Caco-2 (cell line): ENCODE measurements around the gene PNLIPRP2. TPM values are rescaled to one million over a fixed set of nuclear protein-coding genes. Genes with fewer than 3 reads are reported as not detected.

Experiments
- BruUV-seq: library from RNA; stranded (reverse); fragments of 400-500 nt; replicated peaks from 2 replicates; lab custom pipeline; 2021; lab: Mats Ljungman, UMichigan
- CTCF ChIA-PET: fragments of 300-600 bp; sonication (Branson Sonifier 250); formaldehyde crosslinking; loops from one replicate; lab custom pipeline; 2022; ENCODE audit warnings: antibody characterized with exemption; lab: Charles Lee
- POLR2A ChIA-PET: fragments of 300-600 bp; sonication (Branson Sonifier 250); formaldehyde crosslinking; loops from one replicate; lab custom pipeline; 2022; ENCODE audit warnings: antibody characterized with exemption; lab: Charles Lee
- DNase-seq, 2 experiments: peaks; one replicate each; pipeline versions ENCODE4 v3.0.0 to v3.0.0-alpha.2; 2020 to 2022
- H3K27me3 ChIP-seq: replicated peaks from 2 replicates; pipeline ENCODE4 v1.6.0; 2011; ENCODE audit warnings: low read length; ENCODE audit not compliant: control insufficient read depth, insufficient read depth
- H3K36me3 ChIP-seq: 2 replicates; pipeline ENCODE4 v1.5.1; 2011; ENCODE audit warnings: low read length; ENCODE audit not compliant: control insufficient read depth, insufficient read depth
- H3K4me1 ChIP-seq: fragments of 250-450 bp; sonication (Bioruptor Pico); 2 replicates; pipeline ENCODE4 v1.5.1; 2020; ENCODE audit warnings: mild to moderate bottlenecking
- H3K4me3 ChIP-seq: 2 replicates; pipeline ENCODE4 v1.5.1; 2011; ENCODE audit warnings: low read depth, mild to moderate bottlenecking, control low read depth, low read length
- H3K9me3 ChIP-seq: fragments of 250-450 bp; sonication (Bioruptor Pico); 2 replicates; pipeline ENCODE4 v1.5.1; 2020; ENCODE audit warnings: mild to moderate bottlenecking, moderate library complexity
- H3K27ac Mint-ChIP-seq: one replicate; pipeline ENCODE4 v1.8.0; 2022; ENCODE audit warnings: mixed read lengths; ENCODE audit not compliant: unreplicated experiment
- H3K27me3 Mint-ChIP-seq: one replicate; pipeline ENCODE4 v1.8.0; 2022; ENCODE audit warnings: mixed read lengths; ENCODE audit not compliant: insufficient read depth, unreplicated experiment
- H3K36me3 Mint-ChIP-seq: one replicate; pipeline ENCODE4 v1.8.0; 2022; ENCODE audit warnings: mild to moderate bottlenecking, mixed read lengths; ENCODE audit not compliant: insufficient read depth, unreplicated experiment
- H3K4me1 Mint-ChIP-seq: one replicate; pipeline ENCODE4 v1.8.0; 2022; ENCODE audit warnings: low read depth, mixed read lengths; ENCODE audit not compliant: unreplicated experiment
- H3K4me3 Mint-ChIP-seq: one replicate; pipeline ENCODE4 v1.8.0; 2022; ENCODE audit warnings: mild to moderate bottlenecking, moderate library complexity, mixed read lengths; ENCODE audit not compliant: unreplicated experiment
- H3K9me3 Mint-ChIP-seq: one replicate; pipeline ENCODE4 v1.8.0; 2022; ENCODE audit warnings: mixed read lengths; ENCODE audit not compliant: unreplicated experiment
- CTCF ChIP-seq, 2 experiments: fragments of 200-600 bp in 1 of 2; IDR thresholded peaks; 1 replicate in 1 of 2; 2 replicates in 1 of 2; pipeline versions ENCODE4 v1.5.1 to v1.8.0; 2011 to 2022; ENCODE audit warnings: antibody characterized with exemption in 1 of 2, control low read depth in 1 of 2, inconsistent platforms in 1 of 2, low read depth in 1 of 2, low read length in 1 of 2, mild to moderate bottlenecking in 1 of 2, moderate library complexity in 1 of 2; ENCODE audit not compliant: insufficient read depth in 1 of 2, severe bottlenecking in 1 of 2, unreplicated experiment in 1 of 2
- intact Hi-C: fragments of 100-400 bp; cut with micrococcal nuclease; formaldehyde crosslinking; loops from one replicate; pipeline ENCODE4 v1.10.0; 2022; ENCODE audit not compliant: unreplicated experiment
- total RNA-seq: library from RNA; stranded (reverse); gene quantifications from 2 replicates; pipeline ENCODE4 v1.2.3, GENCODE V29; 2022

Gene PNLIPRP2
- total RNA-seq, 1 experiment from 2014 or later, result 1.00 TPM

DNA sequence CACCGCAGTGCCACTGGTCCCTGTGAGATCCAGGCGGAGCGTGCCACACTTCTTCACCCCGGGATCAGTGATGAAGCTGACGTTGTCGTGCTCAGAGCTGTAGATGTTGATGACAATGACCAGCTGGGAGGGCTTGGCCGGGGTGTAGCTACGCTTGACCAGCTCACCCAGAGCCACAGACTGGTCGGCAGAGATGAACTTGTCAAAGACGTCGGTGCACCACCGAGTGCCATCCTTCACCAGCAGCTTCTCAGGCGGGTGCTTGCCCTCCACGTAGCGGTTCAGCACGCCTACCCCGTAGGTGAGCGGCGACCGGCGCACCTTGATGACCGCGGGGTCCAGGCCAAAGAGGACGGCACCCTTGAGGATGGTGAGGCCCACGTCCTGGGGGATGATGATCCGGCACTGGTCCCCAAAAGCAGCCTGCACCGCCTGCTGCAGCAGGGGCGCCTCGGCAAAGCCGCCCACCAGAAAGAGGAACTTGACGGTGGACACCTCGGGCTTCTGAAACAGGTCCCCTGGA is 54.2 kb downstream of the PNLIPRP2 start:
- DNase-seq, result no peak
- Histone ChIP-seq H3K27me3 (no peaks in the 10 kb centered on the region), H3K4me1 (no peaks in the 10 kb centered on the region), H3K4me3 (no peak overlapping the region), H3K36me3 (no peaks in the 10 kb centered on the region), H3K9me3 (no peaks in the 10 kb centered on the region)
- ChIA-PET CTCF (interaction anchor here (0.8 kb wide), 1 partner anchor 493 kb away, joined by 3 read pairs; no protein-coding TSS in a partner anchor), POLR2A (no interaction called here)
- Mint-ChIP-seq H3K4me3 (no peak overlapping the region), H3K36me3 (no peaks in the 10 kb centered on the region), H3K4me1 (no peaks in the 10 kb centered on the region), H3K27me3 (no peaks in the 10 kb centered on the region), H3K27ac (no peak overlapping the region), H3K9me3 (no peaks in the 10 kb centered on the region)
- no peak for TF ChIP-seq CTCF (IDR thresholded peaks at IDR 0.05; ENCODE audit: insufficient read depth in 1 of 2, low read depth in 1 of 2, low read length in 1 of 2, severe bottlenecking in 1 of 2, unreplicated experiment in 1 of 2)
- intact Hi-C loops, result no loop called here
- BruUV-seq, result no TSS peak

DNA sequence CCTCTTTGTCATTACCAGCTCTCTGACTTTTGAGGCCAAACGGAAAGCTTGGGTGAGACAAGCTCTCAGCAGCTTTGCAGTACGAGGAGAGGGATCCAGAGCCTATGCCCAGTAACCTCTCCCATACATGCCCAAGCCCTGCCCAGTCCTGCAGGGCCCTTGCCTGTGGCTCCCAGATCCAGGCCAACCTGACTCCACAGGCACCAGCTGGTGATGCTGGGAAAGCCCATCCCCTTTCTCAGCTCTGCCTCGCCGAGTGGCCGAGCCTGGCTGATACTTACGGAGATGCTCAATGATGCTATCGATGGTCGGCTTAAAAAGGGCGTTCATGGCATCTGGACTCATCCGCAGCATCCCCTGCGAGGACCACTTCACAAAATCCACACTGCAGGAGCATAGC is 55.4 kb downstream of the PNLIPRP2 start:
- Mint-ChIP-seq H3K4me3 (no peak overlapping the region), H3K4me1 (no peaks in the 10 kb centered on the region), H3K27ac (no peak overlapping the region), H3K27me3 (no peaks in the 10 kb centered on the region), H3K9me3 (no peaks in the 10 kb centered on the region), H3K36me3 (no peaks in the 10 kb centered on the region)
- H3K27me3 ChIP-seq, result no peaks in the 10 kb centered on the region
- BruUV-seq, result no TSS peak
- no peak overlapping the region for H3K4me3 ChIP-seq
- DNase-seq, result no peak
- intact Hi-C loops, result no loop called here
- ChIA-PET CTCF (no interaction called here), POLR2A (no interaction called here)
- H3K4me1 ChIP-seq, result no peaks in the 10 kb centered on the region
- TF ChIP-seq CTCF (IDR thresholded peaks at IDR 0.05; ENCODE audit: insufficient read depth in 1 of 2, low read depth in 1 of 2, low read length in 1 of 2, severe bottlenecking in 1 of 2, unreplicated experiment in 1 of 2), result no peak
- H3K36me3 ChIP-seq, result no peaks in the 10 kb centered on the region
- no peaks in the 10 kb centered on the region for H3K9me3 ChIP-seq

DNA sequence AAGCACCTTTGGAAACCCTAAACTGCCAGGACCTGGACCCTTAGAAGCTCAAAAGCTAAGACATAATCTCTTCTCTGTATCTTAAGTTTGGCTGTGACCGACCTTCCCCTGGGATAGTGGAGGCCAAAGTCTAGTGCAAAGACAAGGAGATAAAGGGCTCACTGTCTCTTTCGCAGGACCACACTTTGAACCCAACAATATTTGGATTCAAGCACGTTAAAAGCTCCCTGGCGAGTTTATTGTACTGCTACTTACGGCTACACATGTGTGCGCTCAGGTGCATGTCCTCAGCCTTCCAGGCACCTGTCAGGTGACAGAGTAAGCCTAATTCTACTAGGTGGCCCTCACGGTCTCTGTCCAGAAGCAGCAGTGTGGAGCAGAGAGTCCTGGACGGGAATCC is 55.9 kb downstream of the PNLIPRP2 start:
- H3K27me3 Mint-ChIP-seq, result no peaks in the 10 kb centered on the region
- no peak overlapping the region for H3K4me3 Mint-ChIP-seq
- H3K27ac Mint-ChIP-seq, result no peak overlapping the region
- Histone ChIP-seq H3K9me3 (no peaks in the 10 kb centered on the region), H3K27me3 (no peaks in the 10 kb centered on the region), H3K4me1 (no peaks in the 10 kb centered on the region), H3K36me3 (no peaks in the 10 kb centered on the region), H3K4me3 (no peak overlapping the region)
- POLR2A ChIA-PET, result no interaction called here
- CTCF ChIA-PET, result no interaction called here
- no TSS peak for BruUV-seq
- no peaks in the 10 kb centered on the region for H3K36me3 Mint-ChIP-seq
- H3K4me1 Mint-ChIP-seq, result no peaks in the 10 kb centered on the region
- TF ChIP-seq CTCF (IDR thresholded peaks at IDR 0.05; ENCODE audit: insufficient read depth in 1 of 2, low read depth in 1 of 2, low read length in 1 of 2, severe bottlenecking in 1 of 2, unreplicated experiment in 1 of 2), result no peak
- H3K9me3 Mint-ChIP-seq, result no peaks in the 10 kb centered on the region
- DNase-seq, result no peak
- intact Hi-C loops, result no loop called here
